Glutamatergic neuron (in vitro differentiated cells): Measurements from ENCODE around the gene SYPL1. TPM values are rescaled to one million over a fixed set of nuclear protein-coding genes. Genes with fewer than 3 reads are reported as not detected.

ENCODE experiments used
- DNase-seq: peaks from one replicate; pipeline ENCODE4 v3.0.0; 2022
- H3K27ac Mint-ChIP-seq: one replicate; pipeline ENCODE4 v1.8.0; 2020; ENCODE audit warnings: mild to moderate bottlenecking, mixed read lengths, inconsistent platforms; ENCODE audit not compliant: unreplicated experiment
- H3K27me3 Mint-ChIP-seq: one replicate; pipeline ENCODE4 v1.8.0; 2020; ENCODE audit warnings: mild to moderate bottlenecking, moderate library complexity, mixed read lengths, inconsistent platforms; ENCODE audit not compliant: unreplicated experiment
- H3K36me3 Mint-ChIP-seq: one replicate; pipeline ENCODE4 v1.8.0; 2020; ENCODE audit warnings: mild to moderate bottlenecking, mixed read lengths, inconsistent platforms; ENCODE audit not compliant: unreplicated experiment
- H3K4me1 Mint-ChIP-seq: one replicate; pipeline ENCODE4 v1.8.0; 2020; ENCODE audit warnings: mild to moderate bottlenecking, low read depth, mixed read lengths, inconsistent platforms; ENCODE audit not compliant: unreplicated experiment
- H3K4me3 Mint-ChIP-seq: one replicate; pipeline ENCODE4 v1.8.0; 2020; ENCODE audit warnings: mild to moderate bottlenecking, mixed read lengths, inconsistent platforms; ENCODE audit not compliant: unreplicated experiment
- H3K9me3 Mint-ChIP-seq: one replicate; pipeline ENCODE4 v1.8.0; 2020; ENCODE audit warnings: mild to moderate bottlenecking, moderate library complexity, mixed read lengths, inconsistent platforms; ENCODE audit not compliant: unreplicated experiment
- total RNA-seq: library from RNA; stranded (reverse); fragmentation: NEBNext Ultra II Directional; extraction: Animal tissue kit (Norgen Biotek cat#: 25700); gene quantifications from one replicate; pipeline ENCODE4 v1.2.1, GENCODE V29; 2021; ENCODE audit not compliant: unreplicated experiment
- TF ChIP-seq, protein P1 (sequence below): fragments of 200-600 bp; sonication (generic); IDR thresholded peaks from one replicate; pipeline ENCODE4 v1.5.0; 2021; ENCODE audit not compliant: partially characterized antibody, unreplicated experiment

Gene SYPL1
- total RNA-seq, 1 donor from 2014 or later = 10.0 TPM

GRCh38 chr7:106086062-106086461 lies 26.1 kb downstream of the SYPL1 start:
- Mint-ChIP-seq H3K4me1 (no peaks in the 10 kb centered on the region), H3K9me3 (peaks cover 2% of the 10 kb centered on the region), H3K36me3 (no peaks in the 10 kb centered on the region), H3K27ac (no peak overlapping the region), H3K4me3 (no peak overlapping the region), H3K27me3 (no peaks in the 10 kb centered on the region)
- TF ChIP-seq, protein P1, sequence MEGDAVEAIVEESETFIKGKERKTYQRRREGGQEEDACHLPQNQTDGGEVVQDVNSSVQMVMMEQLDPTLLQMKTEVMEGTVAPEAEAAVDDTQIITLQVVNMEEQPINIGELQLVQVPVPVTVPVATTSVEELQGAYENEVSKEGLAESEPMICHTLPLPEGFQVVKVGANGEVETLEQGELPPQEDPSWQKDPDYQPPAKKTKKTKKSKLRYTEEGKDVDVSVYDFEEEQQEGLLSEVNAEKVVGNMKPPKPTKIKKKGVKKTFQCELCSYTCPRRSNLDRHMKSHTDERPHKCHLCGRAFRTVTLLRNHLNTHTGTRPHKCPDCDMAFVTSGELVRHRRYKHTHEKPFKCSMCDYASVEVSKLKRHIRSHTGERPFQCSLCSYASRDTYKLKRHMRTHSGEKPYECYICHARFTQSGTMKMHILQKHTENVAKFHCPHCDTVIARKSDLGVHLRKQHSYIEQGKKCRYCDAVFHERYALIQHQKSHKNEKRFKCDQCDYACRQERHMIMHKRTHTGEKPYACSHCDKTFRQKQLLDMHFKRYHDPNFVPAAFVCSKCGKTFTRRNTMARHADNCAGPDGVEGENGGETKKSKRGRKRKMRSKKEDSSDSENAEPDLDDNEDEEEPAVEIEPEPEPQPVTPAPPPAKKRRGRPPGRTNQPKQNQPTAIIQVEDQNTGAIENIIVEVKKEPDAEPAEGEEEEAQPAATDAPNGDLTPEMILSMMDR = no peak
- no peak for DNase-seq

GRCh38 chr7:106085015-106085414 lies 27.1 kb downstream of the SYPL1 start:
- H3K4me1 Mint-ChIP-seq = no peaks in the 10 kb centered on the region
- no peaks in the 10 kb centered on the region for H3K27me3 Mint-ChIP-seq
- TF ChIP-seq, protein P1 = no peak
- DNase-seq = no peak
- no peak overlapping the region for H3K4me3 Mint-ChIP-seq
- H3K27ac Mint-ChIP-seq = no peak overlapping the region
- H3K9me3 Mint-ChIP-seq = peaks cover 2% of the 10 kb centered on the region
- no peaks in the 10 kb centered on the region for H3K36me3 Mint-ChIP-seq

GRCh38 chr7:106083717-106084116 lies 28.4 kb downstream of the SYPL1 start:
- TF ChIP-seq, protein P1 = no peak
- Mint-ChIP-seq H3K27me3 (no peaks in the 10 kb centered on the region), H3K9me3 (peaks cover 2% of the 10 kb centered on the region), H3K36me3 (no peaks in the 10 kb centered on the region), H3K4me1 (no peaks in the 10 kb centered on the region), H3K4me3 (no peak overlapping the region), H3K27ac (no peak overlapping the region)
- no peak for DNase-seq

DNA sequence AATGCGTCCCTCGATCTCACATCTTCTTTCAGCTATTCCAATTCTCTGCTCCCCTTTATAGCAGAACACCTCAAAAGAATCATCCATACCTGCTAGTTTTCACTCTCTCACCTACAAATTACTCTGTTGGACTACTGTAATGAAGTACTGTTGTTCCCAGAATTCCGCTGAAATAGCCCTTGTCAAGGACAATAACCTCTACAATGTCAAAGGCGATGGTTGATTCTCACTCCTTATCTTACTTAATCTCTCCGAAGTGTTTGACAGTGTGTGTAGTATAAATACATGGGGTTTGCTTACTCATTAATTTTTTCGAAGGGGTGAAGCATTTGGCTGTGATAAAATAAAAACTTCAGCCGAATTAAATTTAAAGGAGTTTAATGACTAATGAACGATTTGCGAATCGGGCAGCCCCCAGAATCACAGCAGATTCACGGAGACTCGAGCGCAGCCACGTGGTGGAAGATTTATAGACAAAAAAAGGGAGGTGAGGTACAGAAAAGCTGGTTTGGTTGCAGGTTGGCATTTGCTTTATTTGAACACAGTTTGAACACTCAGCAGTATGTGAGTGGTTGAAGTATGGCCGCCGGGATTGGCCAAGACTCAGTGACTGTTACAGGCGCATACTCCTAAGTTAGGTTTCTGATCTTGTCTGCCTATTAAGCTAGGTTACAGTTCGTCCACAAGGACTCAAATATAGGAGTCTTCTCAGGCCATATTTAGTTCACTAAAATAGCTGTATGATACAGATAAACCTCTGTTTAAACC lies 29.8 kb downstream of the SYPL1 start:
- Mint-ChIP-seq H3K27ac (no peak overlapping the region), H3K9me3 (peaks cover 2% of the 10 kb centered on the region), H3K4me3 (no peak overlapping the region)

More for the DNA sequence above, 29.8 kb downstream of the SYPL1 start:
- Mint-ChIP-seq H3K27me3 (no peaks in the 10 kb centered on the region), H3K36me3 (no peaks in the 10 kb centered on the region), H3K4me1 (no peaks in the 10 kb centered on the region)
- DNase-seq = no peak
- TF ChIP-seq, protein P1 = no peak
